Adrenal gland (tissue), 5 donors: ENCODE data around the gene NCLN.

ENCODE experiments used
- CTCF ChIP-seq, 6 experiments: fragments of 450-650 bp in 4 of 6; fragments of 200-600 bp in 2 of 6; sonication (generic) in 1 of 6; IDR thresholded peaks; 1 replicate in 5 of 6; 2 replicates in 1 of 6; pipeline versions ENCODE4 v1.5.1 to v1.8.0; 2016 to 2021; ENCODE audit warnings: antibody characterized with exemption in 6 of 6, mild to moderate bottlenecking in 2 of 6, moderate library complexity in 1 of 6
- POLR2A ChIP-seq, 2 donors: fragments of 450-650 bp; IDR thresholded peaks; one replicate each; pipeline ENCODE4 v1.6.1; 2017; ENCODE audit warnings: antibody characterized with exemption in 2 of 2, mild to moderate bottlenecking in 2 of 2, moderate library complexity in 1 of 2
- donor health status: DM: no; HTN: no; CAD: no.

- TF ChIP-seq CTCF (IDR thresholded peaks at IDR 0.05) (no peak), POLR2A (IDR thresholded peaks at IDR 0.05) (no peak)
Observed at GRCh38 chr19:3229346-3229743, 43.6 kb downstream of the NCLN start.
